OCI-M1 (cell line): Measurements from ENCODE around the gene ADGRF1.
"Not testable (repeated sequence)": the region's sequence is repeated elsewhere in the genome, so short reads cannot be mapped to it uniquely, and the experiment has no call there.

Experiments
- DNase-seq: peaks from one replicate; lab custom pipeline; 2025; lab: John Stamatoyannopoulos, UW

The ADGRF1 gene

DNA sequence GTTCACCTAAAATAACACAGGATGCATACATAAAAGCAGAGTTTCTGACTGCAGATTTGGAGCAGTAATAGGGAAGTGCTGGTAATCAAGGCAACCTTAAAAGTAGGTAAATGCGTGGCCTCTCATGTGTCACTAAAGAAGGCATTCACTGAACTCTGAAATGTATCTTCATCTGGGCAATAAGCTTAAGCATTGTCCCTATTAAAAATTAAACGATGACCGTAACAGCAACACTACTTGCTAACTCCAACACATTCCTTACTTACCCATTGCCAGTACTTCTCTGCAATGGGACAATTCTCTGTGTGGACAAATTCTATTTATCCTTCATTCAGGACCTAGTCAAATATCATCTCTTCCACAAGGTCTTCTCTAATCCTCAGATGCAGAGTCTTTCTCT, 19.9 kb downstream of the ADGRF1 start:
- no peak for DNase-seq

DNA sequence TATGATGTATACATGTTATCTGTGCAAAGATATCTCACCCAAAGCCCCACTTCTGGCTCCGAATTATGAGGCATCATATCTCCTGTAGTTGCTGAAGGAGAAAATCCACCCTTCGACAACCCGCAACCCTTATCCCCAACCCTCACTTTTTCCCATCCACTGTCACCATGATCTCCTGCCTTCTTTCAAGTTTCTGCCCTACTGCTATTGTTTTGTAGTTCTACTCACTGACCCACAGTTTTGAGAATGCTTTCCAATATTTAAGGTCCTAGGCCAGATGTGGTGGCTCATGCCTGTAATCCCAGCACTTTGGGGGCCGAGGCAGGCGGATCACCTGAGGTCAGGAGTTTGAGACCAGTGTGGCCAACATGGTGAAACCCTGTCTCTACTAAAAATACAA, 22.2 kb downstream of the ADGRF1 start:
- no peak for DNase-seq

DNA sequence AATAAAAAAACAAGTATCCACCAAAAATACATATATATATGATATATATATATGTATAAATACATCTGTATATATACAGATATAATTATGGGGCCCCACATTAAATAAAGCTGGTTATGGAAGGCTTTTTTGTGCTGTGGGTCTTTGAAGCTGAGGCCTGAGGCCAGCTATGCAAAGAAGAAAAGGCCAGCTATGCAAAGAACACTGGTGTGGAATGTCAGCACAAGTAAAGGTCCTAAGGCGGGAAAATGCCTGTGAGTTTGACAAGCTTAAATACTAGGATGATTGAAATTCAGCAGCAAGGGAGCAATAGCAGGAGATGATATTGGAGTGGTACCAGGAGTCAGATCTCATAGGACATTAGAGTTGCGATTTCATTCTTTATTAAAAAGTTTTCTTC, 25.2 kb downstream of the ADGRF1 start:
- DNase-seq, result no peak

DNA sequence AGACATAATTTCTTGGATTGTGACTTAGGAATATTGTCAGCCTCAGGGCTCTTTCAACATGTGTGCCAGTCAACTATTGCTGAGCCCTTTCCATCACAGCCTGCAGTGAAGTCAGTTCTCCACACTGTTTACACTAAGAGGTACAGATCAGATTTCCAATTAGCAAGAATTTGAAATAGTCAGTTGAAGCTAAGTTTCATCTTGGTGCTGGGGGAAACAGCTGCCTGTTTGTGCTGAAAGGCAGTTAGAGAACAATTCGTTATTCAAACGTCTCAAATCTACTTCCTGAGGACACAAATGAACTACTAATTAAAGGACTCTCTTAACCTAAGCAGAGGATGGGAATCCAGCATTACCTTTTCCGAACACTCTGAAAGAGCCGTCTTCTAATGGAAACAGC, 25.9 kb downstream of the ADGRF1 start:
- DNase-seq, result no peak

DNA sequence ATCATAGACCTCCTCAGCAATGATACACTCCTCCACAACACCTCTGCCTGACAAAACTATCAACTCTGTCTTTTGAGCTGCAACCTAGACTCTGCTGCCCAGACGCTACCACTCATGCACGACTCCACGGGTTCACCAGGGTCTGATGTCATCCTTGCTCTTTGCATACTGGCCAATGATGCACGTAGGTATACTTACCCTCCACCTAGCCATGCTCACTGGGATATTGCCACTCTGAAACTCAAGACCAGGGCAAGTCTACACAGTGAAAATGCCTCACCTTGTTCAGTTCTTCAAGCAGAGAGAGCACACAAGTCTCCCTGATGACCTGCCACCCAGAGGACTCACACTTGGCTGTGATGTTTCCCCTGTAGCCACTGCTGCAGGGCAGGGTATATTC, 27.7 kb downstream of the ADGRF1 start:
- no peak for DNase-seq

DNA sequence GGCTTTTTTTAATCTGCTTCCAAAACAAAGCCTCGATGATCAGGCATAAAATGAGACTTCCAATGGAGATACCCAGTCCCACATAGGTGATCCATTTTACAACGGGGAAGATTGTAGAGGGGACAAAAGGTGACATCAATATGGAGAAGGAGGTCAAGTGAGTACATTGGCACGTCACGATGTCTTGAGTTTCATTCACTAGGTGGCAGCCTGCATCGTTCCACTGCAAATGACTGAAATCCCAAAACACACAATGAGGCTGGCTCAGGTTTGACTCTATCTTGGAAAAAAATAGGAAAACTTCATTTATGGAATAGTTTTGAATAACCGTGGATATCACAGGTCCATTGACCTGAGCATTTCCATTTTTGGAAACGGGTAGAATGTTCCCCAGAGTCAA, 32.5 kb downstream of the ADGRF1 start:
- DNase-seq, result peak; percentile 15

DNA sequence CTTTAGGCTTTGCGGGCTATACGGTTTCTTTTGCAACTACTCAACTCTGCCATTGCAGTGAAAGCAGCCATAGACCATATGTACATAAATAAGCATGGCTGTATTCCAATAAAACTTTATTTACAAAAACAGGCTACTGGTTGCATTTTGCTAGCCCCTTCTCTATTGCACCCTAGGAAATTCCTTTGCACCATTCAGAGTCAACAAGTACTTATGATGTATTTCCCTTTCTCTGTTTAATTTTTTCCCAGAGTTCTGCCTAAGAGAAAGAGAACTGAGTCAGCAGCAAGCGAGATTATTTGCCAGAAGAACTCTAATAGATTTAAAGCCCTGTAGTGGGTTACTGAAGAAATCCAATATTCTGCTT, 33.8 kb downstream of the ADGRF1 start:
- no peak for DNase-seq

DNA sequence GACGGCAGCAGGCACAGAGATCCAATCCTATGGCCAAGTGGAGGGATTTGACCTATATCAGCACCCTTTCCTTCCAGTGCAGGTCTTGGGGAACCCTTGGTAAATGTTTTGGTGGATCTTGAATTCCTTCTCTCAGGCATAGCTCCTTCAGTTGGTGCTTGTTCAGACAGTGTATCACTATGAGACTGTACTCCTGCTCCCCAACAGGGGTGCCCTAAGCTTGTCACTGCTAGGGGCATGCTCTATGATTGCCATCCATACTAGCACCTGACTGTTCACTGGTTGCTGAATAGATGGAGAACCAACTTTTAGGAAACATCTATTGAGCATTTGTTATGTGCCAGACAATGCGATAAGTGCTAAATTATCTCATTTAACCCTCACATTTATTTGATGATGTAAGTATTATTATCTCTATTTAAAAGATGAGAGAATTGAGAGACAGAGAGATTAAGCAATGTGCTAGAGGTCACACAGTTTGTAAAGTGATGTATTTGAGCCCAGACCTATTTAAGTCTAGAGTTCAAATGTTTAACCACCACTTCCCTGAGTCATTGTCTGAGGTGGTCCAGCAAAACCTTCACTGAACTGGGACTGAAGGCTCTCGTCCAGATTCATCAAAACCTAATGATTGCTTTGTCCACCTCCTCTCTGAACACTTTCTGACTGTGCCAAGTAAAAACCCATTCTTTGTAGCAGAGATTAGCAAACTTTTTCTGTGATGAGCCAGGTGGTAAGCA, 34.3 kb downstream of the ADGRF1 start:
- DNase-seq, result no peak

DNA sequence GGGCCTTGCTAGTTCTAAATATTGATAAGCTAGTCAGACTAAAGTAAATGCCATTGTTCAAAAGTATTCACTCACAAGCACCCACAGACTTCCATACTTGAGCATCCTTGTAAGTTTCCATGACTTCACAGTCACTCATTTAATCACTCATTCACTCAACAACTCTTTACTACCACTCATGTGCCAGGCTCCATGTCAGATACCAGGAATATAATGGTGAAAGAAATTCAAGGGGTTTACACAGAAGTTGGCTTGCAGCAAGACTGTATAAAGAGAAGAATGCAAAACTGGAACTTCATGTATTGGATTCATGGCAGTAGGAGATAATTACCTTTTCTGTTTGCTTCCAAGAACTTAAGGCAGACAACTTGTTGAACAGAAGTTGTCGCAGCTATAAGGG, 36.6 kb downstream of the ADGRF1 start:
- DNase-seq, result no peak

DNA sequence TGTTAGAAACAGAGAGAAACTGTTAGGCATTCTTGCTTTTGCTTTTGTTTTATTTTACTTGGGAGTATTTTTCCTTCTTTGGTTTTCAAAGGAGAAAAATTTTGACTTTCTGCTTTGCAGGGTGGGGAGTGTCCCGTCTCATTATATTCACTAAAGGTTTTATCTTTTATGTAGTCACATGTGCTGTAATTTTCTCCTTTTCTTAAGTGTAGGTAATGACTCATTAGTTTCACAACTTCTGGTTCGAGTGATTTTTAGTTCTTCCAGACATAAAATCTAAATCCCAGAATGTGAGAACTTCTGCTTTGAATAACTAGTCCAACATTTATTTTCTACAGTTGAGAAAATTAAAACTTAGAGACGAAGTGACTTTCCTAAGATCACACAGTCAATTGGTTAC, 37.7 kb downstream of the ADGRF1 start:
- peak; percentile 29 for DNase-seq

DNA sequence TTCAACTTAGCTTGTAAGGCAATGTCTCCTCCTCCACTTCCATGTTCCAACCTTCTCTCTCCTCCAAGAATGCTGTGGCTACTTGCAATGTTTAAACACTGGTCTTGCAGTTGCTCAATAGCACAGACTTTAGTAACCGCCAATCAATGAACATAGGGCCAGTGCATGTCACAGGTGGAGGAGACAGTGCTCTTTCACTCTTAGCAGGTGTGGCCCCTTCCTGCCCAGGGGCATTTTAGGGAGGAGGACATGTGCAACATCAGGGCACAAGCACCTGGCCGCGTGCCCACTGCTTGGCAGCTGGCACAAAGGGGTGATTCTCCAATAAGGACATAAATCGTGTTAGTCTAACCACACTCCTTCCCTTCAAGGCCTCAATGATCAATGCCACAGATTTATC, 41.3 kb downstream of the ADGRF1 start:
- no peak for DNase-seq

DNA sequence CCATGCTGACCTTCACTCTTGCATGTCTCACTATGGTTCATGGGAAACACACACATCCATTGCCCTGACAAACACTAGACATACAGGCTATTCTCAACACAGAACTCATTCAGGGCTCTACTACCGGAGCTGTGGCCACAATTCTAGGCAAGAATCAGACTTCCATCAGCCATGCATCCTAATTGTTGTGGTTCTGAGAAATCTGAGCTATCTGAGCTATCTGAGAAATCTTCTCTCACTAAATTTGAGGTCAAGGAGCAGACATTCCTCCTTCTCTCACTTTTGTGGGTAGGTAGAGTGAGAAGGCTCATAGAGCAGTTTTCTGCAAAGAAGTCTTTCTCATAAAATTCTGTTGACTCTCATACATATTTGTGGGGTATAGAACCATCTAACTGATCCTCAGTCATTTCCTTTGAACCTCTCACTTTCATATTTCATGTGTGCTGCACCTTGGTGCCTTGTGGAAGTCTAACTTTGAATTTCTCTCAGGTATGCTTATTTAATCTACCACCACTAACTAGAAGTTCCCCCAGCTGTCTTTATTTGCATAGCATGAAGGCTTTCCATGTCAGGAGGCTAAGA, 43.6 kb downstream of the ADGRF1 start:
- no peak for DNase-seq

DNA sequence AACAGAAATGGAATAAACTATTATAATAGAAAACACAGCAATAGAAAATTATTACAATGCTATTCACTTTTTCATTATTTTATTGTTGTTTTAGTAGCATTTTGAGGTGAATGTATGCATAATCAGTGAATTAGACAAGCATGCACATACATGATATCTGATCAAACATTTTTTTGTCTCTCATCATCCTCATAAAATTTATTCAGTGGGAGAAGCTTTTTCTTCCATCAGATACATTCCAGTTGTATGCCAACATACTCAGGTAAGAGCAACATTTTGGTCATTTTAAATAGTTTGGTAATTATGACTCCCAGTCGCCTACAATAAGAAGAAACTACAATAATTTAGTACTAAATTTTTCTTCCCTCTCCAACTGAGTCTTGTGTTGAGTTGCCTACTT, 44.5 kb downstream of the ADGRF1 start:
- DNase-seq, result no peak

DNA sequence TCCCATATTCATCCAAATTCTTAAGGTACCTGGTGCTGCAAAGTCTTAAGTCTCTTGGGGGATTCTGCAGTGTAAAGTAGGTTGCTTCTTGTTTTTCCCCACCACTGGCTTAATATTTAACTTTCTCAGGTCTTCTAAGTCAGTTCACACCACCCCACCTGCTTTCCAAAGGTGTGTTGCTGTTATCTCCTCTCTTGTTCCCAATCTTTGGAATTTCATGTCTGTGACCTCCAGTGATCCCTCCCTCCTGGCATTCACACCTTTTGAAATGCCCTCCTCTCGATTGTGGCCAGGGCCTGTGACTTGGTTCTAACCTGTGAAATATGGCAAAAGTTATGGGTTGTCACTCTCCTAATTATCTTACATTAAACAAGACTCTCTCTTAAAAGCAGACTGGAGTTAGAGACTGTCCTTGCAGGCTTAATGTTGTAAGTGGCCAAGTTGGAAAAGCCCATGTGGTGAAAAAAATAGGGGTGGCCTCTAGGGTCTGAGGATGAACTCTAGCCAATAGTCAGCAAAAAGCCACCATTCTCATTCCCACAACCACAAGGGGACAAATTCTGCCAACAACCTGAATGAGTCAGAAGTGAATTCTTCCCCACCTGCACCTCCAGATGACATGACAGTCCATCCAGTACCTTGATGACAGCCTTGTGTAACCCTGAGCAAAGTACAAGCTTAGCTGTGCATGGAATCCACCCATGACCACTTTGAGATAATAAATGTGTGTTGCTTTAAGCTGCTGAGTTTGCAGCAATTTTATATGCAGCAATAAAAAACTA, 45.1 kb downstream of the ADGRF1 start:
- DNase-seq, result no peak

DNA sequence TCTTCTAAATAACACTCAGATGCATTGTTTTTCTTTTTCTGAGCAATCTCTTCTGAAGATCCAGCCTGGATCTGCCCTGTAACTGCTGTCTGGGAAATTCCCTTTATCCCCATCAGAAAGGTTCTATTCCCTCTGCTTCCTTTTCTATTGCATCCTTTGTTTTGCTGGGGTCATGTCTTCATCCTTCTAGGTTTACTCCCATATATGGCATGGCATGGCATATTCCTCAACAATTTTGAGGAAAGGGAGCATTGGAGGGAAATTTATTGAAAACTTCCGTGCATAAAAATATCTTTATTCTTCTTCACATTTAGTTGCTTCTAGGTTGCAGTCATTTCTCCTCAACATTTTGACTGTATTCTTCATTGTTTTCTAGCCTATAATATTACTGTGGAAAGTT, 47.2 kb downstream of the ADGRF1 start:
- no peak for DNase-seq

DNA sequence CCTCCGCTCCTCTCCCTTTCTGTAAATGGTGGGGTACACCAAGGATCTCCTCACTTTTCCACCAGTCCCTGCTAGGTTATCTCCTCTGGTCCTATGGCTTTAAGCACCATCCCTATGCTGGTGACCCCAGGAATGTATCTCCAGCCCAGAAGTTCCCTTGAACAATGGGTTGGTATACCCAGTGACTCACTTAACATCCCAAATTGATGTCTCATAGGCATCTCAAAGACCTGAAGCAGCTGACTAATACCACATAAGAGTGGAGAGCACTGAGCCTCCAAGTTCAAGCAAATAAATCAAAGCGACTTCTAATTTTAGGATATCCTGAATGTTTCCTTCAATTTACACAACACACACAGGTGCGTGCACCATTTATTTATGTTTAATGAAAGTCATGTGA, 48.3 kb downstream of the ADGRF1 start:
- DNase-seq, result no peak

DNA sequence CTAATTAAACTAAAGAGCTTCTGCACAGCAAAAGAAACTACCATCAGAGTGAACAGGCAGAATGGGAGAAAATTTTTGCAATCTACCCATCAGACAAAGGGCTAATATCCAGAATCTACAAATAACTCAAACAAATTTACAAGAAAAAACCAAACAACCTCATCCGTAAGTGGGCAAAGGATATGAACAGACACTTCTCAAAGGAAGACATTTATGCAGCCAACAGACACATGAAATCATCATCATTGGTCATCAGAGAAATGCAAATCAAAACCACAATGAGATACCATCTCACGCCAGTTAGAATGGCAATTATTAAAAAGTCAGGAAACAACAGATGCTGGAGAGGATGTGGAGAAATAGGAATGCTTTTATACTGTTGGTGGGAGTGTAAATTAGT, 49.7 kb downstream of the ADGRF1 start:
- not testable (repeated sequence) for DNase-seq

DNA sequence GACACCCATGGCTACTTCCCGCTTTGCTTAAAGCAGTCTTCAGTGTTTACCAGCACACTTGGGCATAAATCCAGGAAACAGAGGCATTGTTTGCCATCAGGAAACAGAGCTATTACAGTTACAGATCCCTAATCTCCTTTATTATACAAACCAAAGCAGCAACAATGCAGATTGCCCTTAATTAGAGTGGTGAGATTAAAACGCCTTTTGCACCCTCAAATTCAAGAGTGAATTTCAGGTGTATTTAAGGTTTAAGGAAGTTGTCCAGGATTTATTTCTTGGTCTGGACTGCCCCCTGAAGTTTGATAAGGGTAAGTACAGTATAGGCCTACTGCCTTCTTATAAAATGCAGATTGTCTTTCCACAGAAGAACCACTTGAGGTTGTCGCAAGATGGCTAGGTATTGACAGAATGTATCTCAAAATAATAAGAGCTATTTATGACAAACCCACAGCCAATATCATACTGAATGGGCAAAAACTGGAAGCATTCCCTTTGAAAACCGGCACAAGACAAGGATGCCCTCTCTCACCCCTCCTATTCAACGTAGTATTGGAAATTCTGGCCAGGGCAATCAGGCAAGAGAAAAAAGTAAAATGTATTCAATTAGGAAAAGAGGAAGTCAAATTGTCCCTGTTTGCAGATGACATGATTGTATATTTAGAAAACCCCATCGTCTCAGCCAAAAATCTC, 51.2 kb downstream of the ADGRF1 start:
- peak; percentile 78 for DNase-seq

DNA sequence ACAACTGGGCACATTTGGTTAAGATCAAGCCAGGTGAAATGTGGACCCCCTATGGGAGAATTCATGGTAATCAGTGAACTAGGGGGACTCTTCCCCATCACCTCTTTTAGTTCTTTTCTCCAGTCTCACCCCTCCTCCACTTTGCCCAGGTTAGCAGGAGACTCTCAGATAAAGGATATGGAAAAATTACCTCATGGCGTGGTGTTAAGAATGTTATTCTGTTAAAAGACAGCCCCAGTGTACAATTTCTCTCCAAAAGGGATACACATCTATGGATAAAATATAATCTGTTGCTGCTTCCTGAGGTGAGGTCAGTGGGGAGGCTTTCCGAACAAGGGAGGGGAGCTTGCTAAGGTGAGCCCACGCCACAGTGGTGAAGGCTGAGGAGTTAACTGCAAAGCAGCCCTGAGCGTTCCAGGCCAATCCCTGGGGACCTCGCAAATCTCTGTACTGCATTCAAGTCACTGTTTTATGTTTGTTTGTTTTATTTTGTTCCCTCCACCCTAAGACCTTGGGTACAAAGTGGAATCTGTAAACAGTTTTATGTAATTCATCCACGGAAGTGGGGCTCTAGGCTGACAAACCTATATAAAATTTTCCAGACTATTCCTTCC, 52.0 kb downstream of the ADGRF1 start:
- no peak for DNase-seq

DNA sequence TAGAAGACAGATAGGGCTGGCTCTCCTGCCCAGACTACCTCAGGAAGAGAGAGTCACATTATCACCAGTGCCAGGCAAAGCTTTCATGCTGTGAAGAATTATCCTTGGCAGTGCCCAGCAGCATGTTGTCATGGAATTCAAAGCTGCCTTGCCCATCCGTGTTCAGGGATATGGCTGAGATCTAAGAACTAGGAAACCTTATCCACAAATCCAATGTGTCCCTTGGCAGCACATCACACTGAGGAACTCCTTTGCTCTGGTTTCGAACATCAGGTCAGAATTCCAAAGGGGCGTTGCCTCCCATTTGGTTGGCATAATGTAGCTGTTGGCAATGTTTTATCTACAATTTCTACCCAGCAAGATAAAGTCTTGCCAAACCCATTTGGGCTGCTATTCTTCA, 52.7 kb downstream of the ADGRF1 start:
- DNase-seq, result no peak

DNA sequence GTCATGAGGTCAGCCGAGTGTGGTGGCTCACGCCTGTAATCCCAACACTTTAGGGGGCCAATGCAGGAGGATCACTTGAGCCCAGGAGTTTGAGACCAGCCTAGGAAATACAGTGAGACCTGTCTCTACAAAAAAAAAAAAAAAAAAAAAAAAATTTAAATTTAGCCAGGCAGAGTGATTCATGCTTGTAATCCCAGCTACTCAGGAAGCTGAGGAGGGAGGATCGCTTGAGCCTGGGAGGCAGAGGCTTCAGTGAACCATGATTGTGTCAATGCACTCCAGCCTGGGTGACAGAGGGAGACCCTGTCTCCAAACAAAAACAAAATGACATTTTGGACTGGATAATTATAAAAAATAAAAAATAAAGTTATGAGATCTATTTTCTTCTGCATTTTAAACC, 56.2 kb downstream of the ADGRF1 start:
- no peak for DNase-seq

DNA sequence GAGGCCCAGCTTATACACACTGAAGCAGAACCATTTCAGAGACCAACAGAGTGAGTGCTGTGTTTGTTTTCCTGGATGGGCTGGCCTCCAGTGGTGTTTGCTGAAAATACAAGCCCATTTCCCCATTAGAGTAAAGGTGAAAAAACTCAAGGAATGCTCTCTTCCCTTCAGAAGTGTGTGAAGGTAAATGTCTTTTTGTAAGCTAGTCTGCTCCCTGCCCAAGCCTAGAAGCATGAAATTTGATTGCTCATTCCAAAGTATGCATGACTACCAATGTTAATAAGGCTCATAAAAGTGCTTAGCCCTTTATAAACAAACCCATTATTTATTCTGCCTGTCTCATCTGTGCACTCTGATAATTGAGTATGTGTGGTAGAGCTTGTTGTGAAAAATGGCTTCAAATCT, 59.1 kb downstream of the ADGRF1 start:
- no peak for DNase-seq
